GM18507 (cell line): ENCODE measurements around the gene RALGPS1.

Source experiments
- DNase-seq: peaks from one replicate; pipeline ENCODE4 v3.0.0; 2011; ENCODE audit warnings: low read depth; ENCODE audit not compliant: insufficient read length; ENCODE audit errors: extremely low spot score
- FAIRE-seq: peaks from 2 replicates; lab custom pipeline; 2011; peaks lifted over from hg19 to GRCh38; lab: Jason Lieb, UNC

RALGPS1 gene

GRCh38 chr9:127104581-127105311, 190.2 kb downstream of the RALGPS1 start:
- DNase-seq (no peak), FAIRE-seq (no peak)

- DNase-seq (no peak), FAIRE-seq (no peak)
These were observed 191.4 kb downstream of the RALGPS1 start for GRCh38 chr9:127105805-127106465.

DNA sequence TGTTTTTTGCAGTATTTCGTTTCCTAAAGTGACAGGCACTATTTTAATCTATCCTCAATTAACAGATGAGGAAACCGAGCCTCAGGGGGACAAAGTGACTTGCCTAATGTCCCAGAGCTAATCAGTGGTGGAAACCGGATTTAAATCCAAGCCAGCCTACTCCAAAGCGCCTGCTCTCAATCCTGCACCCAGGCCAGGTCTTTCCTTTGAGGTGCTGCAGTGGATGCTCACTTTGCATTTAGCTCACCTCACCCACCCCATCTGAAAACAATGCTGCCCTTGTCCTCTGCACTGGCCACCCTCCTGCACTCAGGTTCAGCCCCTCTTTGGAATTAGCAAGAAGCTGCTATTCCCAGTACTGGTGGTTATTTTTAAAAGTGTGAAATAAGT, 191.9 kb downstream of the RALGPS1 start:
- no peak for FAIRE-seq
- DNase-seq: no peak

GRCh38 chr9:127107171-127107928, 192.8 kb downstream of the RALGPS1 start:
- no peak for FAIRE-seq
- no peak for DNase-seq

- FAIRE-seq (no peak), DNase-seq (no peak)
These were observed 193.6 kb downstream of the RALGPS1 start for GRCh38 chr9:127107929-127108876.

GRCh38 chr9:127109212-127109711, 194.7 kb downstream of the RALGPS1 start:
- DNase-seq: no peak
- FAIRE-seq: no peak

DNA sequence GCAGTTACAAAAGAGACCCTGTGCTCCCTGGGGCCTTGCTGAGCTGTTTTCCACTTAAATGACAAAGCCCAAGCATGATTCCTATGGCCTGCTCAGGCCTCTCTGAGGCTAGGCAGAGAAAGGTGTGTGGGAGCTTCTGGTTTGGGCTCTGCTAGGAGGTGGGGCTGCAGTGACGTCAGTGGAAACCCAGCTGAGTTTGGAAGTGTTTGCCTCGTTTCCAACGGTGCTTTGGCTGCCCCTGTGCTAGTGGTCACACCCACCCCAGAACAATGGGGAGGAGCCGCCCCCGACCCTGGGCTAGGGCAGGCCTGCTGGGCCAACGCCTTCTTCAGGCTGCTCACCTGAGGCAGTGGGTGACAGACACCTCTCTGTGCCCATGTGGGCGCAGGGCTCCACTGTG, 197.5 kb downstream of the RALGPS1 start:
- FAIRE-seq: no peak
- DNase-seq: no peak

DNA sequence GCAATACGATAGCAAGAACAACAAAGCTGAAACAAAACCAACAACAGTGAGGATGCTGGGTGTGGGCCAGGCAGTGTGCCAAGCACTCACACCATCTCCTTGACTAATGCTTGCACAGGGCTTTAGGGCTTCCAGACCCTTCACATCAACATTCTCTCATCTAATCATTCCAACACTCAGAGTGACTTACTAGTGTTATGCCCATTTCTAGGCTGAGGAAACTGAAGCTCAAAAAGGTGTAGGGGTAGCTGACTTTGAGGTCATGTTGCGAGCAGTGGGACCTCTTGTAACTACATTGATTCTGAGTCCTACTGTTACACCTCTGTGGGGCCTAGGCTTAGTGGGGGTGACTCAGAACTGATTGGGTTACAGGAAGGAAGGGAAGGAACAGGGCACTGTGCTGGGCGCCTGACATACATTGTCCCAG, 198.2 kb downstream of the RALGPS1 start:
- DNase-seq (no peak), FAIRE-seq (no peak)

DNA sequence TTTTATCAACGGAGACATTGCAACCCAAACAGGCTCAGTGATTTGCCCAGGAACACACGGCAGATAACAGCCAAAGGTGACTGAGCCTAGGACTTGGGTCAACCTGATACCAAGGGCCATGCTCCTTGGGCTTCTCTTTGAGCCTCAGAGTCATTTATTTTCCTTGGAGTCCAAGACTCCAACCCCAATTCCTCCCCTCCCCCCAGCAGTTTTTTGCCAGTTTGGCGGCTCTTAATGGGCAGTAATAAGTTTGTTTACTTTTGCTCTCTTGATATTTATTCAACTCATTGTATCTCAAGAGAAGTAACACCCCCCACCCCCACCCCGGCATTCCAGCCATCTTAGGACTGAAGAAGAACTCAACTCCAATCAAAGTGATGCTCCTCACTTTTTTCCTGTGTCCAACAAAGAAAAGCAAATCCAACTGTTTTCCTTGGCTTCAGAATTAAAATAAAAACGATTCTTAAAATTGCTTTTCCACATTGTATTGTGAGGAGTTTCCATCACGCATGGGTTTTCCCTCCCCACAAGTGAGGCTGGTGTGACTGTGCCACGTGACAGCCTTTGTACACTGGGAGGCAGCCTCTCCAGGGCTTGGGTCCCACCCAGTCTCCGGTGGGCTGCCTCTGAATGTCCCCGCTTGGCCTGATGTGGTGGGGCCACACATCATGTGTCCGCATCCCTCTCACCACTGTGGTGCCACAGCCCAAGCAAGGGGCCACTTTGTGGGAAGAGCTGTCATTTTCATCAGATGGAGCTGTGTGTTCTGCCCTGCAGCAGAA, 198.8 kb downstream of the RALGPS1 start:
- no peak for DNase-seq
- no peak for FAIRE-seq

DNA sequence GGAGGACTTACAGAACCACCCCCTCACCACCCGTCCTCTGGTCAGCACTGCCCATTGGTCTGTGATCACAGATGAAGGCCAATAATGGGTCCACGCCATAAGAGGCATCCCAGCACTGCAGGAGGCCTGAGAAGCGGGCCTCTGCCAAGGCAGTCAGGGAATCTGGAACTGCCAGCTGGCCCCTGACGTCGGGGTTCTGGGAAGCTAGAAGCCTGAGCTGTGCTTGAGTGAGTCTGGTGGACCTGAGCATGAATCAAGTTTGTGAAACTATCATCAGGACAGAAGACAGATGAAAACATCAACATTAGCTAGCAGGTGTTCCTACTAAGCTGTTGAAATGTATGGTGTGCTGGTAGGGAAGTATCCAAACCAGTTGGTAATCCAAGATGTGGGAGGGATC, 200.0 kb downstream of the RALGPS1 start:
- FAIRE-seq: no peak
- DNase-seq: no peak

- DNase-seq (no peak), FAIRE-seq (no peak)
These were observed 201.6 kb downstream of the RALGPS1 start for GRCh38 chr9:127116088-127116726.

- DNase-seq: no peak
- FAIRE-seq: peak; percentile 53
These were observed 202.4 kb downstream of the RALGPS1 start for GRCh38 chr9:127116957-127117356.

GRCh38 chr9:127117801-127118200, 203.2 kb downstream of the RALGPS1 start:
- no peak for FAIRE-seq
- DNase-seq: no peak

DNA sequence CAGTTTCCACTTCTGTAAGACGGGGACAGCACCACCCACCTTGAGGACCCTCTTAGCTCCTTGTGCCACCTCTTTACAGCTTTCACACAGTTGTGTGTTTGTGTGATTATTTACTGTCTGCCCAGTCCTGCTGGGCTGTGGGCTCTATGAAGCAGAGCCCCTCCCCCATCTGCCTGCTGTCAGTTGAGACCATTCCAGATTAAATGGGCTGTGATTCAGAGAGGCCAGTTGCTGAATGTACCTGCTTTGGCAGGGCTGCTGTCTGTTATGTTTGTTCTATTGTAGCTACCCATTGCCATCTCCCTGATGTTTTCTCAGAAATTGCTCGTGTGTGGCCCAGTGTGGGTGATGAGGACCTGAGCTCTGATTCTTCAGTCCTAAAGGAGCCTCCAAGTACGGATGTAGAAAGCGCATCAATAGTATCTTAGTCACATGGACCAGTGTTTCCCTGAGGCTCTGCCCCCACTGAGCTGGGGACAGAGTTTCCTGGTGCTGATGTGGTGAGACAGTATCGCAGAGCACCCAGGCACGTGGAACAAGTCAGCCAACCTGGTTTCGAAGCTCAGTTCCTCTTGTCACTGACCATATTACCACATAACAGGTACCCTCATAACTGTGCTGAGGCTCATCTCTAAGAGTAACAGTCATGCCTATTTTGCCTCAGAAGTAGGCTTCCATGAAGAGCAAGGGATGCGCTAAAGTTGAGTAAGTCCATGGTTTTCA, 204.2 kb downstream of the RALGPS1 start:
- DNase-seq: no peak
- FAIRE-seq: no peak

DNA sequence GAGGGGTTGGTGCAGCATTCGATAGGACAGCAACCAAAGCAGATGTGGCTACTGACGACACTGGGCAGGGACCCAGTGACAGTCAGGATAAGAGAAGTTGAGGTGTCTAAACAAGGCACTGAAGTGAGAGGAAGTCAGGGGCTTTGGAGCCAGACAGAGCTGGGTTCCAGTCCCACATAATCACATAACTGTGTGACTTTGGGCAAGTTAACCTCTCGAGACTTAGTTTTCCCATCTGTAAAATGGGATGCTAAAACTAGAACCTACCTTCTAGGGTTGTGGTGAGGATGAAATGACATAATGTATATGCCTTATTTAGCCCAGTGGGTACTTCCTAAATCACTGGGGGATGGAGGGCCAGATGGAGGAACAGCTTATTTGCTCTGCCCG, 204.7 kb downstream of the RALGPS1 start:
- no peak for DNase-seq
- no peak for FAIRE-seq

- DNase-seq: no peak
- no peak for FAIRE-seq
These were observed 207.1 kb downstream of the RALGPS1 start for GRCh38 chr9:127121628-127122175.
